ENCODE results near the gene NUDT7.
A peak's percentile ranks its signal among the peaks of the same experiment; 100 is the strongest.

Gene NUDT7

DNA sequence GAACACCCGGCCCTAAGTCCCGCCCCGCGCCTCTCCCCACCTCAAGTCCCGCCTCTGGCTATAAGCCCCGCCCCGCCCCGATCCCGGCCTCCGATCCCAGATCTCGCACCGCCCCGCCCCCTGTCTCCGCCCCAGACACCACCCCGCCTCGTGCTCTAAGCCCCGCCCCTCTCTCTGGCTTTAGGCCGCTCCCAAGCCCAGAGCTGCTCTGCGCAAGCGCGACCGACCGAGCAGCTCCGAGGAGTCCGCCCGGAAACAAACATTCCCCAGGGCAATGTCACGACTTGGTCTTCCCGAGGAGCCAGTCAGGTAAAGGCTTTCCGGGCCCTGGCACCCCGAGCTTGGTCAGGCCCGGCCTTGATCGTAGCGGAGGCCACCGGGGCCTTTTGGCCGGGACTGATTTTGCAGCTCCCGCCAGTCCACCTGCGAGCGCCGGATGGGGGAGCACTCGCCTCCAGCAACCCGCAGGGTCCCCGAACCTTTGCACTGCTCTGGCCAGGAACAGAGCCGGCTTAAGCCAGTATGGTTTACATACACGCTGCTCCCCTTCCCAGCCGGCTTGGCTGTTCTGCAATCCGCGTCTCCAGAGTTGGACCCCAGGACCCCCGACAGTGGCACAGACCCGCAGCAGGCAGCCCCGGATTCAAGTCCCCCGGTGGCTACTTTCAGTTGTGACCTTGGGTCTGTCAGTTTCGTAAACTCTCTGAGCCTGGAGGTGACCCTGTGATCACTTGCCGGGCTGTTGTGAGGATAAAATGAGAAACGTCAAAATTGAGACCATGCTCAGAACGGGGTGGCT lies at the start of gene NUDT7:
NUDT7 (plus strand) TSS at position 206 of the 799 bp plus-strand sequence; CDS start at position 275, 69 bp downstream.
- DNase-seq = peak; percentile 98

DNA sequence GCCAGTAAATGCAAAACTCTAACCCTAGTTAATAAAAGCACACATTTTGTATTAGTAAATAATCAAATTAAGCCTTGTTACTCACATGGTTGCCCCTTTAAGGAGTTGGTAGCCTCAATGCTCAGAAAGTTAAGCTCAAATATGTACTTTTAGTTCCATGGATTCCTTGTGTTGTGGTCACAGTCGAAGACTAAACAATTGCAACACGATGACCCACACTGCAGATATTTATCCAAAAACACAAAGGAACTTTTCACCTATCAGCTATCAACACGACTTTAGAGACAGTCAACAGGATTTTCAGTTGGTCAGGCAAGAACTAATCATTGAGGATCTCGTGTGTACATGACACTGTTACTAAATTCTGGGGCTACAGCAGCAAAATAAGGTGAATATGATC lies 47.4 kb upstream of the NUDT7 start:
- no peak for DNase-seq

DNA sequence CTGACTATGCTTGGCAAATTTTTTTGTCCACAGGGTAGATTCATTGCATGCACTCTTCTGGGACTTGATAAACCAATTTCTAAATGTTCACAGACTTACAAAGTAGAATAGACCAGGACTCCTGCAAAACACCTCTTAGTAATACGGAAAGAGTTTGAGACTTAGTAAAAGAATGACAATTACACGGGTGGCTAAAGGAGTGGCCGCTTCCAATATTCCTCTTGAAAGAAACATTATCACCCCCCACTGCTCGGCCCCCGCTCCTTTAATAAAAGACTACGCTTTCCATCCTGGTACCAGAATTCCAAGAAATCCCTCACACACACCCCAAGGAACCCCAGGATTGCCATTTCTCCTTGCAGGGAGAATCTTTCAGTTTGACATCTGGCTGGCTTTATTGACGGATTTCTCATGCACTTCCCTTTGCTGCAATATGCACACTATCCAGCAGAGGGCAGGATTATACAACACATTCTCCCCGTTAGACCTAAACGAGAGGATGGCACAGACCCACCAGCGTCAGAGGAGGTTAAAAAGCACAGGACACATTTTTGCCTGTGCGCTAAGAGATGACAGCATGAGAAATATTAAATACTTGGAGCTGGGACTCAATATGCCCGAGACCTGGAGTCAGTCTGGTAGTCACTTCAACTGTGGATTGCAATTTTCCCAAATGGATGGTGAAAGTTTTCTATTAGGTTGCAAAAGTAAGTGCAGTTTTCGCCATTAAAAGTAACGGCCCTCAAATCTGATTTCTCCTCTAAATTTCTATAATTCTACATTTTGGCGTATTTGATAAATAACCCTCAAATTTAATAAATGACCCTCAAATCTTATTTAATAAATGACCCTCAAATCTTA lies 46.6 kb upstream of the NUDT7 start:
- DNase-seq = peak; percentile 56

DNA sequence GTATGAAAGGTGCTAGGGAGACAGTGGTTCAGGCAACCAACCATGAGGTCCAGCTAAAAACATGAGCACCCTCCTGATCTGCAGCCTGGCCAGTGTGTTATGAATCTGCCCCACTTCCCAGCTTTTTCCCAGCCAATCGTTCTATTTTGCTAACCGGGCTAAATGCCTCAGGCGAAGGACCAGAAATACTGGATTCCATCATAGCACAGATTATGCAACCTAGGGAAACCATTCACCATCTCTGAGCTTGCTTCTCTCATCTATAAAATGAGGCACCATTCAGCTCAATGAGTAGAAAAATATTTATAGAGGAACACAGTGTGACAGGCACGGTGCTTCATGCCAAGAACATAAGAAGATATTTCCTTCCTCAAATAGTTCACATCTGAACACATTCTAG lies 45.2 kb upstream of the NUDT7 start:
- DNase-seq = no peak

DNA sequence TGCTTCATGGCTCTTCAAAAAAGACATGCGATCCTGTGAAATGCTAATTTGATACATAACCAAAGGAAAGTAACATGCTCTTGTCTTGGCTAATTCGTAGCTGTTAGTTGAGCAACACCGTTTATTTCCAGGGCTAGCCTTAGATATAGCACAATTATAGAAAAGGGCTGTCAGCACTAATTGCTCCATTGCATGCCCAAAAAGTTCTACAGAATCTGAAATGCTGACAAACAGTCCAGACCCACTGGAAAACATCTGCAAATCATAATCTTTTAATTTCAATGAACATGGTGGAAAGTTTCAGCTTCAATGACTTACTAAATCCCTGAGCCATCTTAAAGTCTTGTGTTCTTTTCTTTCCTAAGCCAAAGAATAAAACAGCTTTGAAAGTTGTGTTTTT lies 42.9 kb upstream of the NUDT7 start:
- DNase-seq = no peak

DNA sequence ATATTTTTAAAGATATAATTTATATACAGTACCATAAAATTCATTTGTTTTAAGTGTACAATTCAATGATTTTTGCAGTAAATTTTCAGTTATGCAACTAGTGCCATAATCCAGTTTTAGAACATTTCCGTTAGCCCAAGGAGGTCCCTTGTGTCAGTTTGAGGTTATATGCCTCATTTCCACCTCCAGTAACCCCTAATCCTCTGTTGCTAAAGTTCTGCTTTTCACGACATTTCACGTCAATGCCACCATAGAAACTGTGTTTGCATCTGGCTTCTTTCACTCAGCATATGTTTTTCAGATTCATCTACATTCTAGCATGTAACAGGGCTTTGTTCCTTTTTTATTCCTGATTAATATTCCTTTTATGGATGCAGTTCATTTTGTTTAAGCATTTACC lies 42.4 kb upstream of the NUDT7 start:
- no peak for DNase-seq

DNA sequence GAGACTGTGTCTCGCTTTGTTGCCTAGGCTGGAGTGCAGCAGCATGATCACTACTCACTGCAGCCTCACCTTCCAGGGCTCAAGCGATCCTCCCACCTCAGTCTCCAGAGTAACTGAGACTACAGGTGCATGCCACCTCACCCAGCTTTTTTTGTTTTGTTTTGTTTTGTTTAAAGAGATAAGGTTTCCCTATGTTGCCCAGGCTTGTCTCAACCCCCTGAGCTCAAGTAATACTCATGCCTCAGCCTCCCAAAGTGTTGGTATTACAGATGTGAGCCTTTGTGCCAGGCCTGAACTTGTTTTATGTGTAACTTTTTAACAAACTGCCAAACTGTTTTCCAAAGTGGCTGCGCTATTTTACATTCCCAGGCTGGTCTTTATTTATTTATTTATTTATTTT lies 41.8 kb upstream of the NUDT7 start:
- DNase-seq = no peak

DNA sequence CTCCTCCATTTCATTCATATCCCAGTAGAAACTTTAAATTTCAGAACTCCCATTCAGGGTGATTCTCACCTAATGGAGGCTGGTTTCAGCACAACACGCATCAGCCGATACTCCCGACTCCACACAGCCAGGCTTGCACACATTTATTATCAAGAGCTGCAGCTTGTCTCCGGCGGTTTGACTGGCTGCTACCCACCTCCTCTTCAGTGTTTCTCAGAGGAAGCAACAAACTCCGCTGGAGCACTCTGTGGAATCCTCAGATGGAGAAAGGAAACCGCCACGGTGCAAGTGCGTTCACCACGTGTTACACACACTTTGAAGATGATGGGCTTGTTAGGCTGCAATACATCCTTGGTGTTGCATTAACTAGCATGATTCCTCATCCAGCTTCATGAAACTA lies 39.7 kb upstream of the NUDT7 start:
- DNase-seq = no peak

DNA sequence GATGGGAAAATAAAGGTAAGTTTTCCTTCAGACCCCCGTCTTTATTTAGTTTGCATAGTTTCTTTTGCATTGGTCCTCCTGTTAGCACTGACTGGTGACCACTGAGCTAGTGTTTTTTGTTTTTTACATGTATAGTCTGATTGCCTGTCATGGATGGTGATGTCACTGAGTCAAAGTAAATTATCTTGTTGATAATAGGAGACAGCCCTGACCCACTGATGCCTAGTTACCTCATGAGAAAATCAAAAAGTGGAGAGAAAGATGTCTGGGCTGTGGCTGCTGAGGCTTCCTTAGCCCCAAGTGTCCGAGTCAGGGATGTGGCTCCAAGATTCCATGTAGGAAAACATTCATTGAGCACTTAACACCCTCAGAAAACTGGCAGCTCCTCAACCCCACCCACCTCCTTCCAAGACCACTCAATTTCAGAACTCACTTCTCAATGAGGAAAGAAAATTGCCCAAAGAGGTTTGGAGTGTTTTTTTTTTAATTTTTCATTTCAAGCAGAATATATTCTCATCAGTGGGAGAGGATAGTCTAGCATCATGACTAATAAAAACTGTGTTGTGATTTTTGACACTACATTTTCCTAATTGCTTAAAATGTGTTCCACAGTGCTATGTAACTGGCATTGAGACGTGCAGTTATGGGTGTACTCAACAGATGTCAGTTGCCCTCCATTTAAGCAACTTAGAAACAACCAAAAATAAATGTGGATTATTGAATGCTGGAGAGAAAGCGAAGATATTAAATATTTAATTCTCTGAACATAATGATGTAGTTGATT lies 38.7 kb upstream of the NUDT7 start:
- DNase-seq = no peak

DNA sequence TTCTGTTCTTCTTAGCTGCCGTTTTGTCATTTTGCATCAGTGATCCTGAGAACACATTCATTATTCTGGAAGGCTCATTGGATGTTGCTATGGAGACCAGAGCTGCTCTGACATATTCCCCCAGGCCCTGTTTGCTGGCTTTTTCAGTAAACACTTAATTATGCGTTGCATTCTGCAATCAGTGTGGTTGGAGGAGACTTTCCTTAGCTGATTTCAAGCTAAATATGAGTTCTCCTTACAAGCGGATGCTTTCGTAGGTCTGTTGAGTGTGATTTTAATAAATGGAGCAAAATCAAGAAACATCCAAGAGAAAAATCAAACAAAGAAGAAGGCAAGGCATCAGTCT lies 38.2 kb upstream of the NUDT7 start:
- no peak for DNase-seq

DNA sequence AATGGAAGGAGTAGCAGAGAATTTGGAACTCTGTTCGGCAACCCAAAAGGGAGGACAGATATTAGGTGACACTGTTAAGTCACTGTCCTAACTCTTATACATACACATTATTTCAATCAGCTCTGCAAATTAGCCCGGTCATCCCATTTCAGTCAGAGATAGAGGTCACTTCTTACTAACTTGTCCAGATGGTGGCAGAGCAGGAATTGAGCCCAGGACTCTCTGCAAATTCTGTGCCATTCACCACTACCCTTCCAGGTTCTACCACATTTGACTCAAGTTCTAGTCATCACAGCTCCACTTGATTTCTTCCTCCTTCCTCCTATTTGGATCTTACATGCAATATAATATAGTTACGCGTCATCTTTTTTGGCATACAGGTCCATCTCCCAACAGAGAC lies 35.9 kb upstream of the NUDT7 start:
- DNase-seq = no peak

DNA sequence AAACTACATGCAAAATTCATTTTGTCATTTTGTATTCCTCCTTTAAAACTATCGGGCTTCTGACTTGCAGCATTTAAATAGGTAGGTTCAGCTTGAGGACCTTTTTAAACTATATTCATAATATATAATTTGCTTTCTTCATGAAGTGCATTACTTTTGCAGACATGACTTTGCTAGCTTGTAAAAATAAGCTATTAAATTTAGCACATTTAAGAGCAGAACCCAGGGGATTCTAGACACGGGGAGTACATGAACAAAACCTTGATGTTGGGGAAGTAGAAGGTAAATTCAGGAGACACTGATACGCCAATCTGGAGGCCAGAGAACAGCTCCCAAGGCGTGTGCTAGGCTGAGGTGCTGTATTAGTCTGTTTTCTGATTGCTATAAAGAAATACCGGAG lies 32.3 kb upstream of the NUDT7 start:
- DNase-seq = no peak

DNA sequence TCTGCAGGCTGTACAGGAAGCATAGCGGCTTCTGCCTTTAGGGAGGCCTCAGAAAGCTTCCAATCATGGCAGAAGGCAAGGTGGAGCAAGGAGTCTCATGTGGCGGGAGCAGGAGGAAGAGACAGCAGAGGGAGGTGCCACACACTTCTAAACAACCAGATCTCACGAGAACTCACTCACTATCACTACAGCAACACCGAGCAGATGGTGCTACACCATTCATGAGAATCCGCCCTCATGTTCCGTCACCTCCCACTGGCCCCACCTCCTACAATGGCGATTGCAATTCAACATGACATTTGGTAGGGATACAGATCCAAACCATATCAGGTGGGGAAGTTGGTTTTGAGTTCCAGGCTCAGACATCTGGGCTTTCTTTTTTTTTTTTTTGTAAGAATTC lies 31.9 kb upstream of the NUDT7 start:
- no peak for DNase-seq

DNA sequence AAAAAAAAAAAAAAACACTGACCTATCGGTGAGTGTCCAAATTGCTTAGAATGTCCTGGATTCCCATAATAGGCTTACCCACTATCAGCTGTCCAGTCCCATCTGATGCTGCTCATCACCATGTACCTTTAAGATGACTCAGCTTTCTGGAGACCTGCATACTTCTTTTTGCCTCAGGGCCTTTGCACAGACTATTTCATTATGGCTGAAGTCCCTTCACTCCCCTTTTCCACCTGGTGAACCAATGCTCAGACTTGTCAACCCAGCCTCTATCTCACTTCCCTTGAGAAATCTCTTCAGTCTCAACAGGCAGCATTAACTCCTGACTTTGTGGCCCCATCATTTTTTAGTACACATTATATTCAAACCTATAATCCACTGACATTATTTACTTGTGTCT lies 29.7 kb upstream of the NUDT7 start:
- DNase-seq = no peak

DNA sequence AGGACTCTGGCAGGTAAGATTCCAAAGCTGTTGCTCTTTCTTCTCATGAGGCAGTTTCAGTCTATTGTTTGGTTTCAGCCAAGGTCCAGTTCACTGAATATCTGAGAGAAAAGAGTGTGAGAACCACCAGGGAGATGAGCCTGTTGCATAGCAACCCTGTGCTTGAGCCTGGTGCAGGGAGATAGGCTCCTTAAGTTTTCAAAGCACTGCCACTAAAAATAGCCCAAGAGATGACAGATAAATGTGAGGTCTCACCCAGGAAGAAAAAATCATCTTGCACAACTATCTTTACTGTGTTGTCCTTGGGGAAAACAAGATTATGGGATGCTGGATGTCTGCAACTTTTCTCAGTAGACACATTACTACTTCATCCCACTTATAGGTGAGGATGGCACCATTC lies 26.2 kb upstream of the NUDT7 start:
- no peak for DNase-seq

DNA sequence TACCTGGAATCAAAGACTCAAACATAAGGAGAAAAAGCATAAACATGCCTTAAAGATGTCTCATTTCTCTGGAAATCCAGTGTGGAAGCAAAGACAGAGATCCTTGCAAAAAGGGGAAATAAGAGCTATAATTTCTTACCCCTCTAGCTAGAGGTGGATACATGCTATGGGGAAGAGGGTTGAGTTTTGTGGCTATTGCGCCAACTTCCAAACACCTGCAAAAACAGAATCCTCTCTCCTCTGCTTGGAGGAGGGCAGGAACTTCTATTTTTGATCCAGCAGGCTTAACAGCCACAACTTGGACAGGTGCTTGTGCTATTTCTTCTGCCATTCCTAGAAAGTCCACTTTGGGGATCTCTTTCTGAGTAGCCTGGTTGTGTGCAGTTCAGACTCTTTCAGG lies 21.5 kb upstream of the NUDT7 start:
- no peak for DNase-seq

DNA sequence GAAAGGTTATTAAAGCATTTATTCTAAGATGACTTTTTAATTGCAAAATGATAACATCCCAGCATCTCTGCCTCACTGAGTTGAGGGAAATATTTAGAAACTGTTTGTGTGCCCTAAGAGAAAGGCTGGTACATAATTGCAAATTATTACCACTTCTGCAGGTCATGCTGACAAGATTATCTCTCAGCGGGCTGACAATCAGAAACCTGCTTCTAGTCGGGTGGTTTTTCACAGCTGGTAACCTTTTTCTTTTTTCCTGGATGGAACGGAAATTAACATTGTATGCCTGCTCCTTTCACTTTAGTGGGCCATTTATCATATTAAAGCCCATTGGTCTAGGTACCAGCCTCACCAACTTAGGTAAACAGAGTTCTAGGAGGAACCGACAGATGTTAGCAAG lies 17.0 kb upstream of the NUDT7 start:
- no peak for DNase-seq

DNA sequence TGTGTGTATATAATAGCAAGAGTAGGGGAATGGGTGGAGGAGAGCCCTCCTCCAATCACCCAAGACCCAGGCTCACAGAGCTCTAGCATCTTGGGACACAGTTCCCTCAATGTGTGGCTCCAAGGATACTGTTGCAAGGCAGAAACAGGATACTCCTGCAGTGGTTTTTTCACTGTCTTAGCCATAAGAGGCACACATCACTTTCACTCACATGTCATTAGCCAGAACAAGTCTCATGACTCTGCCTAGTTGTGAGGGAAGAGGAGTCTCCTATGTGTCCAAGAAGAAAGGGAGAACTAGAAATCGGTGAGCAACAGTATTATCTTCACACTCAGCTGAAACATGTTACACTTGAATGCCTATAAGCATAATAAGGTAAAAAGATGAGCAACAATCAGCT lies 11.1 kb upstream of the NUDT7 start:
- DNase-seq = no peak

DNA sequence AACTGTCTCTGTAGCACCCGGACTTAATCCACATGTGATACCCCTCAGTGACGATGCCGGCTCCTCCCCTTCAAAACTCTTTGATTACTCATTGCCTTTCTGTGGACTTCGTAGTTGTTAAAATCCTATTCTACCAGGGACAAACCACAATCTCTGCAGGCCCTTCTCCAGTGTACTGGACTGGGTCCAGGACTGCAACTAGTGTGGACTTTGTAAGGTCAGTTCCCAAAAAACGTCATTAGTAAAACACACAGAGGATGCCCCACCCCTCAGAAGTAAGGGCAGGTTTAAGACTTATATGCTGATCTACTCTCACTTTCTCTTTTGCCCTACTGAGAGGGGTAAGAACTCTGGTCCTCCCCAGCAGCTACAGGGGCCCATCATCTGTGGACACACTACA lies 10.5 kb upstream of the NUDT7 start:
- DNase-seq = no peak

DNA sequence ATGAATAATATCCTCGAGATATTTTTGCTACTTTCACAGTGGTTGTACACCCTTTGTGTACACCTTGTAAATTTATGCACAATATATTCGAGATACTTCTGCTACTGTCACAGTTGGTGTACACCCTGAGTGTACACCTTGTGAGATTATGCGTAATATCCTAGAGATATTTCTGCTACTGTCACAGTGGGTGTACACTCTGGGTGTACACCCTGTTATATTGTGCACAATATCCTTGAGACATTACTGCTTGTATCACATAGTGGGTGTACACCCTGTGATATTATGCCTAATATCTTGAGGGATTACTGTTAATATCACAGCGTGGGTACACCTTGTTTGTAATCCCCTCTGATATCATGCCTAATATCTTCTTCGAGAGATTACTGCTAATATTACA lies 7.2 kb upstream of the NUDT7 start:
- no peak for DNase-seq

DNA sequence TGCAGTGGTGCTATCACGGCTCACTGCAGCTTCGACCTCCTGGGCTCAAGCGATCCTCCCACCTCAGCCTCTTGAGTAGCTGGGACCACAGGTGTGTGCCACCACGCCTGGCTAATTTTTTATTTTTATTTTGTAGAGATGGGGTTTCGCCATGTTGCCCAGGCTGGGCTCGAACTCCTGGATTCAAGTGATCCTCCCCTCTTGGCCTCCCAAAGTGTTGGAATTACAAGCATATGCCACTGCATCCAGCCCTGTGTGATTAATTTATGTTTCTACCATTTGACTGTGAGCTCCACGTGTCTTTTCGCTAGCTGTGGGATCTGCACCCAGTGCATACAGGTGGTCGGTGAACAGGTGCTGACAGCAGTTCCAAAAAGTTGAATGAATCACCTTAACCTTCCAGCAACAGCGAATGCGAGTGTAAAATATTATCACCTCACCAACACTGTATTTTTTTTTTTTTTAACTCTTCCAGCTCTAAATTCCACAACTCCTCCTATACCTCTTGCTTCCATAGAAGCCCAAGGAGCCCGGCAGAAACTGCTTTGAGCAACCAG lies 484 bp upstream of the NUDT7 start:
- DNase-seq = no peak

DNA sequence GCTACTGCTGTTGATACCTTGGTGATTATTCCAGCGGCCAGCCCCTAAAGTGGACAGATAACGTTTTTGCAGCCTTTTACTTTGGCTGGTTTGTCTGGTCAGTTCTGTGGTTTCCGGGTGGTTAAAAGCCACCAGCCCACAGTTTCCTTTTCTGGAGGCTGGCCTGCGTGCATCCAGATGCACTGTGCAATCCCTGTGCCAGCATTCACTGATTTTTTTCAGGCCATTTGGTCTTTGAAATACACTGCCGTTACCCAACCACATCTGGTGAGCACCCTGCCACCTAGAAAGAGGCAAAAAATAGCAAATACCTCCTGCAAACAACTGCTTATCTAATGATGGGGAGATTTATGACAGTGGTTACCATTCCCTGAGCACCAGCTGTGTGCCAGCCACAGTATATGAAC lies 797 bp downstream of the NUDT7 start:
- no peak for DNase-seq

DNA sequence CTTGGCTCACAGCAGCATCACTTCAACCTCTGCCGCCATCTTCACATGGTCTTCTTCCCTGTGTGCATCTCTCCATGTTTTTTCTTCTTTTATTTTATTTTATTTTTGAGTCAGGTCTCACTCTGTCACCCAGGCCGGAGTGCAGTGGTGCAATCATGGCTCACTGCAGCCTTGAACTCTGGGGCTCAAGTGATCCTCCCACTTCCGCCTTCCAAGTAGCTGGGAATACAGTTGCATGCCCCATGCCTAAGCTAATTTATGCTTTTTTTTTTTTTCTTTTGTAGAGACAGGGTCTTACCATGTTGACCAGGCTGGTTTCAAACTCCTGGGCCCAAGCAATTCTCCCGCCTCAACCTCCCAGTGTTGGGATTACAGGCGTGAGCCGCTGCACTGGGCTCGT lies 1.9 kb downstream of the NUDT7 start:
- no peak for DNase-seq

All from activated naive CD4-positive, alpha-beta T cell treated with anti-CD3 and anti-CD28 coated beads, Interleukin-2, amount 50 U/mL, for 16 hours (primary cell).